Measurements from ENCODE around the gene SLC51B.
"Not testable (repeated sequence)": the region's sequence is repeated elsewhere in the genome, so short reads cannot be mapped to it uniquely, and the experiment has no call there.

SLC51B gene

GRCh38 chr15:65099801-65100200 is 54.6 kb downstream of the SLC51B start:
- not testable (repeated sequence) for DNase-seq (ENCODE audit: low read depth)

DNA sequence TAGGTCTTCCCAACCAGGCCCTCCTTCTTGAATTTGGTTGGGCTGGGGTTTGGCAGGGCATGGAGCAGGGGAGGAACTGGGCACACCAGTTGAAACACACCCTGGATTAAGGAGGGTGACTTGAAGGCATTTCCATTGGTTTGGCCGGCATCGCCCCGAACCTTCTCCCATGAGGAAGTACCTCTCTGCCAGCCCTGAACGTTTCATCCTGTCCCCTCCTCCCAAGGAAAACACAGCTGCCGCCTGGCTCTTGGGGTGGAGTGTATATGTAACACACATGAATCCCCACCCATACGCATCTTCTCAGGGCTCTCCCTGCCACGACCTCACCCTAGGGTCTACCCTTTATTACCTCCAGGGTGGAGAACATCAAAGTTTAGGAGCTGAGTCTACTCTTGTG is 55.3 kb downstream of the SLC51B start:
- no peak for DNase-seq (ENCODE audit: low read depth)

DNA sequence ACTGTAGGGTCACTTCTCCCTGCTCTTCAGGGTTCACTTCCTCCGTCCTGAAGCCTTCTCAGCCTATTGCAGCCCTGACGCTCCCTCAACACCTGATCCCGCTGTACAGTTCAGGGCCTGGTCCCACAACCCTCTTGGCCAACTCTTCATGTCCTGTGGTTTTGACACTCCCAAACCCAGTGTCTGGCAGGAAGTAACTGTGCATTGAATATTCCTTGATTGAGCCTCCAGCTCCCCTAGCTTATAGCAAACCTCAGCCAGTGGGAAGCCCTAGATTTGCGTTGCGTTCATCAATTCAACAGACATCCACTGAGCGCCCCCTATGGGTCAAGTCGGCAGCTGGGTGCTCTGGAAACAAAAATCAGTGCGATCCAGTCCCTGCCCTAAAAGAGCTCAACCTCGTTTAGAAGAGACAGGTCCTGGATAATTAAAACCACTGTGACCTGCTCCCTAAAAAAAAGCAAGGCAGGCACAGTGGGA is 56.3 kb downstream of the SLC51B start:
- no peak for DNase-seq (ENCODE audit: low read depth)

DNA sequence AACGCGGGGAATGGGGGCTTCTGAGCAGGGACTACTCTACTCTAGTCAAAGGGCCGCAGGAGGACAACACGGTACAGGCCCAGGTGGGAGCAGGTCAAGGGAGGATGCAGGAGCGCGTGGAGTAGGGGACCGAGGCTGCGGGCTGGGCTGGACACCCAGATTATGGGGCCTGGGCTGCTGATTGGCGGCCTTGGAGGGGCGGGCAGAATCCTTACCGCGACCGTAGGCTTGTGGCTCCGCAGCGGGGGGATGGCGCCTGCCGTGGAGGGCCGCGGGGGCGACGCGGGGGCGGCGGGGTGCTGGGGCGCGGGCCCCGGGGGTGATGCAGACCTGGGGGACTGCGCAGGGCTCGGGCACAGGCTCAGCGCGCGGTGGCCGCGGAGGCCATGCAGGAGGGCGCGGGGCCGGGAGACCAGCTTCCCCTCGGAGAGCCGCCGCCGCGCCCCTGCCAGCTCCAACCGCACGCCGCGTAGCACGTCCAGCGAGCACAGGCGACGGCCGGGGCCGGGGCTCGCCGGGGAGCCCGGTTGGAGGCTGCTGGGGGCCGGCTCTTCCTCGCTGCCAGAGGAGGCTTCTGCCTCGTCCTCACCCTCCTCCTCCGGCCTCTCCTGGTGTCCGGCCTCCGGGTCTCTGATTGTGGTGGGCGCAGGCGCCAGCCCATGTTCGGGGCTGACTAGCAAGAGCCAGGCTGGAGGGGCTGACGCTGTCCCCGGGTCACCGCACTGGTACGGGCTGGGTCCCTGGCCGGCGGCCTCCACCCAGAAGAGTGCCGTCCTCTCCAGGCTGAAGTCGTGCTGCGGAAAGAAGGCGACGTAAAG is 56.9 kb downstream of the SLC51B start:
- no peak for DNase-seq (ENCODE audit: low read depth)

DNA sequence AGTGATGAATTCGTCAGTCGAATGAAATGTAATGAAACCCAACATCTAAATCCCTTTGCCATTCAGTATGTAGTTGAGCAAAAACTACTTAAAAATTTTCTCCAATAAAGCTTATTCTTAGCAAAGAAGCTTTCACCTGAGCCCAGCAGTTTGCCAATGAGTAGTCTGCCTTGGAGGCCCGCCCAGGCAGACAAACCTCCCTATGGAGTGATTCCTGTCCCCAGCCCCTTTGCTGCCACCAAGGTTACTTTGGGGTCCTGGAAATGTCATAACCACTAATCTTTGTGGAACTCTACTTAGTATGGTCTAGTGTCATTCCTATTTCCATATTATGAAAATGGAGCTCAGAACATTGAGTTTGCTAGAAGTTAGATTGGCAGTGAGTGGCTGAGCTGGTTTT is 57.7 kb downstream of the SLC51B start:
- DNase-seq (ENCODE audit: low read depth), result no peak

Data from non-pigmented ciliary epithelial cell (primary cell).